Endothelial cell of umbilical vein (primary cell): ENCODE measurements around the gene GZF1. TPM values are rescaled to one million over a fixed set of nuclear protein-coding genes. Genes with fewer than 3 reads are reported as not detected.

Source experiments
- BruUV-seq: library from RNA; stranded (reverse); fragments of 400-500 nt; replicated peaks from 2 replicates; lab custom pipeline; 2021; lab: Mats Ljungman, UMichigan
- CTCF ChIA-PET: fragments of 300-600, 350-600 bp; sonication (Branson Sonifier 250); formaldehyde crosslinking; loops from one replicate; lab custom pipeline; 2021; ENCODE audit warnings: antibody characterized with exemption, inconsistent platforms; lab: Charles Lee
- POLR2A ChIA-PET: fragments of 300-600, 350-600 bp; sonication (Branson Sonifier 250); formaldehyde crosslinking; loops from one replicate; lab custom pipeline; 2021; ENCODE audit warnings: antibody characterized with exemption, inconsistent platforms; lab: Charles Lee
- DNase-seq: peaks from one replicate; pipeline ENCODE4 v3.0.0-alpha.2; 2011; ENCODE audit warnings: low read depth, low spot score
- FAIRE-seq: peaks from 2 replicates; lab custom pipeline; 2011; peaks lifted over from hg19 to GRCh38; lab: Jason Lieb, UNC
- H2AFZ ChIP-seq: 2 replicates; pipeline ENCODE4 v1.6.0; 2012; ENCODE audit warnings: low read depth, low read length, control low read depth, inconsistent platforms
- H3K27ac ChIP-seq: 2 replicates; pipeline ENCODE4 v1.5.1; 2011; ENCODE audit warnings: low read depth, mild to moderate bottlenecking, control low read depth, low read length, moderate library complexity; ENCODE audit not compliant: insufficient read depth
- H3K27me3 ChIP-seq, 2 experiments: 2 replicates each; pipeline versions ENCODE4 v1.6.0 to v1.6.1; 2011; ENCODE audit warnings: low read length in 2 of 2, mixed read lengths in 1 of 2; ENCODE audit not compliant: control insufficient read depth in 2 of 2, insufficient read depth in 2 of 2
- H3K36me3 ChIP-seq, 2 experiments: 2 replicates in 1 of 2; 3 replicates in 1 of 2; pipeline ENCODE4 v1.5.1; 2011; ENCODE audit warnings: low read length in 2 of 2, mild to moderate bottlenecking in 1 of 2, moderate library complexity in 1 of 2; ENCODE audit not compliant: control insufficient read depth in 2 of 2, insufficient read depth in 2 of 2; ENCODE audit errors: extremely low read depth in 1 of 2
- H3K4me1 ChIP-seq: 3 replicates; pipeline ENCODE4 v1.5.1; 2011; ENCODE audit warnings: mild to moderate bottlenecking, low read length; ENCODE audit not compliant: control insufficient read depth, insufficient read depth; ENCODE audit errors: extremely low read depth
- H3K4me2 ChIP-seq: 2 replicates; pipeline ENCODE4 v1.6.1; 2011; ENCODE audit warnings: low read length, control low read depth, mixed read lengths; ENCODE audit not compliant: insufficient read depth
- H3K4me3 ChIP-seq, 3 experiments: fragments of 200-600 bp in 1 of 3; sonication (generic), shearing (Covaris generic) in 1 of 3; replicated peaks in 1 of 3; 2 replicates each; pipeline ENCODE4 v1.5.1; 2011 to 2016; ENCODE audit warnings: control low read depth in 3 of 3, low read length in 3 of 3, mild to moderate bottlenecking in 2 of 3, inconsistent platforms in 1 of 3, low read depth in 1 of 3, moderate library complexity in 1 of 3; ENCODE audit not compliant: insufficient read depth in 1 of 3
- H3K79me2 ChIP-seq: 2 replicates; pipeline ENCODE4 v1.6.0; 2012; ENCODE audit warnings: low read length, inconsistent platforms; ENCODE audit not compliant: control insufficient read depth, insufficient read depth
- H3K9ac ChIP-seq: replicated peaks from 2 replicates; pipeline ENCODE3; 2011; ENCODE audit warnings: low read length, control low read depth; ENCODE audit not compliant: insufficient read depth; ENCODE audit errors: extremely low read depth
- H3K9me1 ChIP-seq: replicated peaks from 3 replicates; pipeline ENCODE4 v1.6.0; 2011; ENCODE audit warnings: mild to moderate bottlenecking, low read length; ENCODE audit not compliant: control insufficient read depth, insufficient read depth; ENCODE audit errors: extremely low read depth
- H3K9me3 ChIP-seq: replicated peaks from 2 replicates; pipeline ENCODE4 v1.5.1; 2012; ENCODE audit warnings: low read length, inconsistent platforms; ENCODE audit not compliant: control insufficient read depth, insufficient read depth
- H4K20me1 ChIP-seq: replicated peaks from 2 replicates; pipeline ENCODE3; 2011; ENCODE audit warnings: mild to moderate bottlenecking, low read length; ENCODE audit not compliant: control insufficient read depth, insufficient read depth; ENCODE audit errors: extremely low read depth
- CTCF ChIP-seq, 2 donors: IDR thresholded peaks; 1 replicate in 1 of 2; 2 replicates in 1 of 2; pipeline ENCODE4 v1.5.1; 2011; ENCODE audit warnings: low read length in 2 of 2, mild to moderate bottlenecking in 2 of 2, moderate library complexity in 2 of 2, control low read depth in 1 of 2, inconsistent platforms in 1 of 2, low read depth in 1 of 2; ENCODE audit not compliant: insufficient read depth in 1 of 2; ENCODE audit errors: extremely low read depth in 1 of 2
- EZH2 ChIP-seq: IDR thresholded peaks from 2 replicates; pipeline ENCODE4 v1.6.1; 2012; ENCODE audit warnings: borderline replicate concordance, low read depth, mild to moderate bottlenecking, moderate library complexity, low read length, inconsistent platforms; ENCODE audit not compliant: severe bottlenecking
- FOS ChIP-seq: IDR thresholded peaks from 2 replicates; pipeline ENCODE4 v1.6.1; 2011; ENCODE audit warnings: mild to moderate bottlenecking, low read length, moderate library complexity, borderline replicate concordance; ENCODE audit not compliant: insufficient read depth
- GATA2 ChIP-seq: IDR thresholded peaks from 2 replicates; pipeline ENCODE4 v1.7.0; 2011; ENCODE audit warnings: low read depth, mild to moderate bottlenecking, moderate library complexity, mixed read lengths, low read length; ENCODE audit not compliant: insufficient read length, insufficient read depth
- JUN ChIP-seq: IDR thresholded peaks from 2 replicates; pipeline ENCODE4 v1.6.1; 2011; ENCODE audit warnings: borderline replicate concordance, low read depth; ENCODE audit not compliant: insufficient read length, insufficient read depth
- MAX ChIP-seq: IDR thresholded peaks from 2 replicates; pipeline ENCODE4 v1.6.1; 2011; ENCODE audit not compliant: insufficient read depth, insufficient read length
- MYC ChIP-seq: IDR thresholded peaks from one replicate; pipeline ENCODE4 v1.6.1; 2011; ENCODE audit warnings: mild to moderate bottlenecking, low read depth, low read length
- POLR2A ChIP-seq: IDR thresholded peaks from 2 replicates; pipeline ENCODE4 v1.6.1; 2012; ENCODE audit warnings: low read depth, mild to moderate bottlenecking, control low read depth, low read length
- POLR2AphosphoS5 ChIP-seq: IDR thresholded peaks from 2 replicates; pipeline ENCODE4 v1.6.1; 2012; ENCODE audit warnings: low read depth, mild to moderate bottlenecking, control low read depth, low read length, moderate library complexity; ENCODE audit not compliant: insufficient read depth
- dilution Hi-C: fragments of 300-500 bp; cut with MboI; formaldehyde crosslinking; loops from one replicate; pipeline ENCODE4 v1.15.0; 2019; ENCODE audit warnings: low sequenced_read_pairs; ENCODE audit not compliant: extremely low pct_ligation_motif_present
- intact Hi-C: fragments of 100-400 bp; cut with micrococcal nuclease; formaldehyde crosslinking; loops from one replicate; pipeline ENCODE4 v1.10.0; 2022
- polyA plus RNA-seq, 4 experiments: library from polyadenylated mRNA; depleted of rRNA in 3 of 4; stranded (reverse) in 3 of 4; unstranded in 1 of 4; fragments of >200 nt; gene quantifications; 2 replicates each; pipeline versions ENCODE4 v1.2.1 to v1.2.3, GENCODE V29; 2011 to 2012; ENCODE audit warnings: missing spikeins in 1 of 4
- total RNA-seq: library from RNA; stranded (reverse); gene quantifications from 2 replicates; pipeline ENCODE4 v1.2.3, GENCODE V29; 2021

Gene GZF1
- total and polyA plus RNA-seq, 2 donors (not counting 3 experiments of a cell fraction or from before 2014, with no cell fraction given) = 9.7 to 10.0 TPM

DNA sequence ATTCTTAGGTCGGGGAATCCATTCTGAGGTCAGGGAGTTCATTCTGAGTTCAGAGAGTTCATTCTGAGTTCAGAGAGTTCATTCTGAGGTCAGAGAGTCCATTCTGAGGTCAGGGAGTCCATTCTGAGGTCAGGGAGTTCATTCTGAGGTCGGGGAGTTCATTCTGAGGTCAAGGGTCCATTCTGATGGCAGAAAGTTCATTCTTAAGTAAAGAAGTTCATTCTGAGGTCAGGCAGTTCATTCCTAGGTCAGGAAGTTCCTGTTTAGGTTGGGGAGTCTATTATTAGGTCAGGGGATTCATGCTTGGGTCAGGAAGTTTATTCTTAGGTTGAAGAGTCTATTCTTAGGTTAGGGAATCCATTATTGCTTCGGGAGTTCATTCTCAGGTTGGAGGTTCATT, 27.9 kb upstream of the GZF1 start:
- Histone ChIP-seq H3K36me3 (no peaks in the 10 kb centered on the region), H3K4me1 (peaks cover 9% of the 10 kb centered on the region), H3K27me3 (no peaks in the 10 kb centered on the region), H3K27ac (no peak overlapping the region), H2AFZ (no peak overlapping the region), H4K20me1 (no peaks in the 10 kb centered on the region), H3K9ac (no peak overlapping the region), H3K9me1 (no peaks in the 10 kb centered on the region), H3K4me3 (no peak overlapping the region), H3K79me2 (no peaks in the 10 kb centered on the region), H3K9me3 (no peaks in the 10 kb centered on the region), H3K4me2 (no peak overlapping the region)
- TF ChIP-seq JUN = no peak
- no peak for TF ChIP-seq POLR2A
- no peak for TF ChIP-seq MYC
- no peak for TF ChIP-seq MAX
- no peak for TF ChIP-seq POLR2AphosphoS5
- no peak for TF ChIP-seq EZH2
- no peak for TF ChIP-seq FOS
- TF ChIP-seq GATA2 = no peak
- TF ChIP-seq CTCF (IDR thresholded peaks at IDR 0.05; ENCODE audit: extremely low read depth in 1 of 2, insufficient read depth in 1 of 2, low read depth in 1 of 2, low read length in 2 of 2) = no peak
- POLR2A ChIA-PET = no interaction called here
- CTCF ChIA-PET = no interaction called here
- intact Hi-C loops (no loop called here), dilution Hi-C loops (no loop called here)
- DNase-seq = no peak
- FAIRE-seq = no peak
- no TSS peak for BruUV-seq
